ENCODE results near the gene SLC2A9.

- TF ChIP-seq REST (IDR thresholded peaks at IDR 0.05; ENCODE audit: insufficient read depth in 1 of 2, low read depth in 2 of 2, low read length in 2 of 2) (peak in 1 of 2 experiments; percentile 79; a peak in 2 of 4 replicates), TAF1 (IDR thresholded peaks at IDR 0.05; ENCODE audit: borderline replicate concordance, insufficient read depth, low read length) (no peak), SIN3A (IDR thresholded peaks at IDR 0.05; ENCODE audit: borderline replicate concordance, insufficient read depth, low read length) (no peak), POLR2AphosphoS5 (IDR thresholded peaks at IDR 0.05; ENCODE audit: low read depth, low read length) (no peak)
These were observed 126.5 kb downstream of the SLC2A9 start for GRCh38 chr4:9894644-9895332.
